RWPE2 (cell line): ENCODE measurements around the gene PBRM1.
A peak's percentile ranks its signal among the peaks of the same experiment; 100 is the strongest.

Source experiments
- ATAC-seq: fragments of 200-7000 bp; cut with Tn5 transposase; 3 replicates; pipeline ENCODE4 v1.9.1; 2021; ENCODE audit warnings: low read depth
- DNase-seq: peaks from one replicate; pipeline ENCODE4 v3.0.0-alpha.2; 2020; ENCODE audit warnings: low spot score
- H3K27ac ChIP-seq: fragments of 450-650 bp; 2 replicates; pipeline ENCODE4 v1.5.1; 2017; ENCODE audit warnings: mild to moderate bottlenecking; ENCODE audit not compliant: poor library complexity, severe bottlenecking
- H3K27me3 ChIP-seq: fragments of 250-450 bp; sonication (Bioruptor Pico); 2 replicates; pipeline ENCODE4 v1.5.1; 2021; ENCODE audit warnings: mild to moderate bottlenecking, moderate library complexity; ENCODE audit not compliant: insufficient read depth, poor library complexity, severe bottlenecking
- H3K36me3 ChIP-seq: fragments of 250-450 bp; sonication (Bioruptor Pico); 2 replicates; pipeline ENCODE4 v1.5.1; 2020; ENCODE audit warnings: low read depth, mild to moderate bottlenecking, moderate library complexity
- H3K4me1 ChIP-seq: fragments of 250-450 bp; sonication (Bioruptor Pico); 2 replicates; pipeline ENCODE4 v1.5.1; 2021; ENCODE audit warnings: mild to moderate bottlenecking, moderate library complexity; ENCODE audit not compliant: insufficient read depth, poor library complexity, severe bottlenecking
- H3K4me3 ChIP-seq: fragments of 250-450 bp; sonication (Bioruptor Pico); 2 replicates; pipeline ENCODE4 v1.5.1; 2021; ENCODE audit warnings: mild to moderate bottlenecking, moderate library complexity; ENCODE audit not compliant: severe bottlenecking
- H3K9me3 ChIP-seq: fragments of 250-450 bp; sonication (Bioruptor Pico); 2 replicates; pipeline ENCODE4 v1.5.1; 2021; ENCODE audit warnings: mild to moderate bottlenecking, moderate library complexity; ENCODE audit not compliant: severe bottlenecking
- CTCF ChIP-seq: fragments of 450-650 bp; IDR thresholded peaks from one replicate; pipeline ENCODE4 v1.5.1; 2017; ENCODE audit warnings: mild to moderate bottlenecking, moderate library complexity; ENCODE audit not compliant: poor library complexity, severe bottlenecking

Gene PBRM1

GRCh38 chr3:52498137-52499054, 187.3 kb downstream of the PBRM1 start:
- ATAC-seq (no peak), DNase-seq (no peak)
- Histone ChIP-seq H3K4me1 (no peaks in the 10 kb centered on the region), H3K27me3 (no peaks in the 10 kb centered on the region), H3K27ac (no peak overlapping the region), H3K4me3 (no peak overlapping the region), H3K9me3 (no peaks in the 10 kb centered on the region), H3K36me3 (no peaks in the 10 kb centered on the region)
- no peak for TF ChIP-seq CTCF

GRCh38 chr3:52495777-52496602, 189.7 kb downstream of the PBRM1 start:
- no peaks in the 10 kb centered on the region for H3K4me1 ChIP-seq
- peaks cover 5% of the 10 kb centered on the region; the same call in 1 of the 2 replicates for H3K36me3 ChIP-seq
- ATAC-seq (peak; percentile 28; the same call in 2 of the 3 replicates), DNase-seq (no peak)
- no peak overlapping the region for H3K27ac ChIP-seq
- no peaks in the 10 kb centered on the region for H3K27me3 ChIP-seq
- no peaks in the 10 kb centered on the region for H3K9me3 ChIP-seq
- no peak for TF ChIP-seq CTCF
- no peak overlapping the region for H3K4me3 ChIP-seq
